Right atrium auricular region (tissue), 2 donors: ENCODE measurements around the gene USP10. TPM values are rescaled to one million over a fixed set of nuclear protein-coding genes. Genes with fewer than 3 reads are reported as not detected.

Experiments
- DNase-seq: peaks from one replicate; pipeline ENCODE4 v3.0.0-alpha.2; 2019; ENCODE audit warnings: low spot score
- H3K27ac ChIP-seq, 2 donors: fragments of 200-600 bp; sonication (generic); 1 replicate in 1 of 2; 2 replicates in 1 of 2; pipeline ENCODE4 v1.5.1; 2016 to 2019
- H3K27me3 ChIP-seq, 2 donors: fragments of 200-600 bp; sonication (generic); one replicate each; pipeline versions ENCODE4 v1.5.1 to v1.6.0; 2017 to 2019
- H3K36me3 ChIP-seq: fragments of 200-600 bp; sonication (generic); one replicate; pipeline ENCODE4 v1.5.1; 2016
- H3K4me1 ChIP-seq, 2 donors: fragments of 200-600 bp; sonication (generic); one replicate each; pipeline versions ENCODE4 v1.5.1 to v1.6.0; 2017 to 2019
- H3K4me3 ChIP-seq, 2 donors: fragments of 200-600 bp; sonication (generic); 1 replicate in 1 of 2; 2 replicates in 1 of 2; pipeline ENCODE4 v1.5.1; 2017 to 2019; ENCODE audit warnings: mild to moderate bottlenecking in 1 of 2, moderate library complexity in 1 of 2
- H3K9me3 ChIP-seq, 2 donors: fragments of 200-600 bp; sonication (generic); one replicate each; pipeline ENCODE4 v1.5.1; 2019
- CTCF ChIP-seq, 2 donors: fragments of 200-600 bp; sonication (generic); IDR thresholded peaks; one replicate each; pipeline ENCODE4 v1.5.1; 2019; ENCODE audit warnings: antibody characterized with exemption in 2 of 2
- total RNA-seq, 2 donors: library from RNA; depleted of rRNA; stranded (reverse); fragments of >200 nt; gene quantifications; one replicate each; pipeline ENCODE4 v1.1.0, GENCODE V29; 2016

USP10 gene
- total RNA-seq, 2 donors from 2014 or later = 44.9 to 52.3 TPM

- H3K4me3 ChIP-seq = peak overlapping the region; percentile 46 to 67
- DNase-seq = no peak
Measured at GRCh38 chr16:84820771-84821170, 121.0 kb downstream of the USP10 start.

GRCh38 chr16:84821179-84821578 is 121.4 kb downstream of the USP10 start:
- DNase-seq = no peak
- H3K4me3 ChIP-seq = peak overlapping the region; percentile 46 to 67
- H3K9me3 ChIP-seq = no peaks in the 10 kb centered on the region
- H3K27ac ChIP-seq = peak overlapping the region; percentile 76 to 85
- H3K36me3 ChIP-seq = no peaks in the 10 kb centered on the region
- H3K27me3 ChIP-seq = no peaks in the 10 kb centered on the region
- TF ChIP-seq CTCF (IDR thresholded peaks at IDR 0.05) = no peak
- H3K4me1 ChIP-seq = peaks cover 0 to 20% of the 10 kb centered on the region in 2 donors

More at GRCh38 chr16:84820771-84821170, 121.0 kb downstream of the USP10 start:
- H3K27me3 ChIP-seq = no peaks in the 10 kb centered on the region
- no peaks in the 10 kb centered on the region for H3K9me3 ChIP-seq
- peak overlapping the region; percentile 76 to 85 for H3K27ac ChIP-seq
- no peaks in the 10 kb centered on the region for H3K36me3 ChIP-seq
- H3K4me1 ChIP-seq = peaks cover 0 to 20% of the 10 kb centered on the region in 2 donors
- no peak for TF ChIP-seq CTCF (IDR thresholded peaks at IDR 0.05)

GRCh38 chr16:84821728-84822689 is 122.2 kb downstream of the USP10 start:
- Histone ChIP-seq H3K4me3 (peak overlapping the region; percentile 46 to 67), H3K27me3 (no peaks in the 10 kb centered on the region), H3K36me3 (no peaks in the 10 kb centered on the region), H3K27ac (peak overlapping the region; percentile 76 to 85), H3K9me3 (no peaks in the 10 kb centered on the region), H3K4me1 (peaks cover 0 to 20% of the 10 kb centered on the region in 2 donors)
- DNase-seq = no peak
- no peak for TF ChIP-seq CTCF (IDR thresholded peaks at IDR 0.05)

- Histone ChIP-seq H3K36me3 (no peaks in the 10 kb centered on the region), H3K4me3 (peak overlapping the region; percentile 46 to 67), H3K9me3 (no peaks in the 10 kb centered on the region), H3K27ac (peak overlapping the region; percentile 51 to 85), H3K27me3 (no peaks in the 10 kb centered on the region), H3K4me1 (peaks cover 0 to 25% of the 10 kb centered on the region in 2 donors)
- DNase-seq = no peak
- TF ChIP-seq CTCF (IDR thresholded peaks at IDR 0.05) = no peak
Measured at GRCh38 chr16:84822990-84823389, 123.2 kb downstream of the USP10 start.

GRCh38 chr16:84823484-84823883 is 123.7 kb downstream of the USP10 start:
- no peaks in the 10 kb centered on the region for H3K27me3 ChIP-seq
- H3K4me1 ChIP-seq = peaks cover 0 to 30% of the 10 kb centered on the region in 2 donors
- no peak for TF ChIP-seq CTCF (IDR thresholded peaks at IDR 0.05)
- H3K36me3 ChIP-seq = no peaks in the 10 kb centered on the region
- H3K27ac ChIP-seq = peak overlapping the region; percentile 51 to 85
- H3K4me3 ChIP-seq = peak overlapping the region in 1 of 2 donors; percentile 67
- no peak for DNase-seq
- no peaks in the 10 kb centered on the region for H3K9me3 ChIP-seq
